ENCODE measurements around the gene JDP2.

JDP2 gene

DNA sequence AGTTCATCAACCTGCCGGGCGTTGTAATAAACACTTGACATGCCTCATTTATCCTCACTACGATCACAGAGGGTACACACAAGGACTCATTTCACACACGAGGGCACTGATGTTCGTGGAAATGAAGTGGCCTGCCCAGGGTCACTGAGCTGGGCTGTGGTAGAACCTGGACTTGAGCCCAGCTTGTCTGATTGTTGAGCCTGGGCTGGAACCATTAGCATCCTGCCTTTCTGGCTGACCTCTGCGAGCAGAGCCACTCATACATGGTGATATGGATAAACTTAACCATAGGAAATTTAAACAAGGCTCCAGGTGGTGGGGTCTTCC is 16.6 kb upstream of the JDP2 start:
- no peak for DNase-seq

DNA sequence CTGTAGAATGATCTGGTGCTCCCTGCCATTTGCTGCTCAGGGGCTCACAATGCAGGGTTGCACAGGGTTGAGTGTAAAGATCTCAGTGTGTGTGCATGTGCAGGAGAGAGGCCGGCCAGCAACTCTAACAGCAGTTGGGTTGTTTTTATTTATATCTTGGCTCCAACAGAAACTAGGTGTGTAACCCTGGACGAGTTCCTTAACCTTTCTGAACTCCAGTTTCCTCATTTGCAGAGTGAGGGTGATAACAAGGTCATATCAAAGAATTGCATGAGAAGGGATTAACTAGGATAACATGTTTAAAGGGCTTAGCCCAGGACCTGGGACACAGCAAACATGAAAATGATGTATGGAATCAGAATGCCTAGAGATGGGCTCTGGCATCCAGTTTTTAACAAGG is 14.8 kb upstream of the JDP2 start:
- no peak for DNase-seq

DNA sequence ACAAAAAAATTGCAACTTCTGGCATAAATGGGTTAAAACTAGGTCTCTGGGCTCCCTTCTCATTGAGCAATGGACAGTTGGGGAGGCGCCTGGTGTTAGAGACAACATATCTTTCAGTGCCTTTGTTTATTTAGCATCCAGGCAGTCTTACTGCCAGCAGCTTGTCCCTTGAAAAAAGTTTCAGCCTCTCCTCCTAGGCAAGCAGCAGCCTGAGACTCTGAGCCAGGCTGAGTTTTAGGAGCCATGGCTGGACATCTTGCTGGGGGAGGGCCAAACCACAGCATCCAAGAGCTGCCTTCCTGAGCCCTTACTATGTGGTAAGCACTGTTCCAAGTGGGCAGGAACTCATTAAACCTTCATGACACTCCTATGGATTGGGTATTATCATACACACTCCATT is 10.1 kb upstream of the JDP2 start:
- DNase-seq: no peak

DNA sequence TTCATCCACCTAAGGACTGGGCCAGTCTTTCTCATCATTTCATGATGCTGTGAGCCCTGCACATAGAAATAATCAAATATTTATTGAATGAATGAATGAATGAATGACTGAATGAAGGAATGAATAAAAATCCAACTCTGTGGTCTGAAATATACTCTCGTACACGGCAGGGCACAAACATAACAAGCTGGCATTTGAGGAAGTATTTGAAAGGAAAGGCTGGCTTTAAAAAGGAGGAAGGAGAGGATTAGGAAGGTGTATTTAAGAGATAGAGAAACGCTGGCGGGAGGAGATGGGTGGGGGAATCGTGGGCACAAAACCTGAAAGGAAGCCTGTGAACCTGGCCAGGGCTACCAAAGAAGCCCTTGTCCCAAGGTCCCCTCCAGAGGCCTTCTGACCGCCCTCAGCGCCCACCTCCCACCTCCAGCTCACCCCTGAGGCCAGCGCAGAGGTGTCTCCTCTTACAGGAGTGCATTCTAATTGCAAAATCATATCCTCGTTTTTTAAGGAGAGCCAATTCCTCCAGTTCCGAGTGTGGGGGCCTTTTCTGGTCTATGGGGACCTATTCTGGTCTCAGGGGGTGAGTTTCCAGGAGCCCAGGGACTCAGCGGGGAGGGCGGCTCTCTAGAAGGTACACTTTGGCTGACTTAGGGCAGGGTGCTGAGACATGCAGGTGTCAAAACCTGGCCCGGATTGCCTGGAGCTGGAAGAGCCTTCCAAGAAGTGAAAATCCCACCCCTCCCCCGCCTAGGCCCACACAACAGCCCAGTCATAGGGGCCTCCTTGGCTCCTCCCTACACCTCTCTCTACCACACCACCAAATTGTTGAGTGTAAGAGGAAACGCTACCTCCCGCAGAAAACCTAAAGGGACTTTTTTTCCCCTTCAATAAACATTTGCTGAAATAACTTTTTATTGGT is 8.7 kb upstream of the JDP2 start:
- peak; percentile 73 for DNase-seq

DNA sequence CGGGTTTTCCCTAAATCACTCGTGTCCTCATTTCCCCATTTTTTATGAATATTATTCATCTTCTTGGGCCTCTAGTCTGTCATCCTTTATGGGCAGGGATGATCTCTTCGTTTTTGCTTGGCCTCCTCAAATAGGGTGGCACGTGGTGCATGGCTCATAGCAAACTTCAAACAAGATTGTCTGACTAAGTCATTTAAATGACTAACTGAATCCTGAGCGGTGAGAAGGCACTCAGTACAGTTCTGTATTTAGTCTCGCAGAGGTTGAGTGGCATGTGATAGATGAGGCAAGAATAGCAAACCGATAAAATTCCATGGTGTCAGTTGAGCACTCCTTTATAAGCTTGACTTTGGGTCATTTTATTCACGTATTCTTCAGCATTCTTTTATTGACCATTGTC is 5.7 kb upstream of the JDP2 start:
- DNase-seq: no peak

DNA sequence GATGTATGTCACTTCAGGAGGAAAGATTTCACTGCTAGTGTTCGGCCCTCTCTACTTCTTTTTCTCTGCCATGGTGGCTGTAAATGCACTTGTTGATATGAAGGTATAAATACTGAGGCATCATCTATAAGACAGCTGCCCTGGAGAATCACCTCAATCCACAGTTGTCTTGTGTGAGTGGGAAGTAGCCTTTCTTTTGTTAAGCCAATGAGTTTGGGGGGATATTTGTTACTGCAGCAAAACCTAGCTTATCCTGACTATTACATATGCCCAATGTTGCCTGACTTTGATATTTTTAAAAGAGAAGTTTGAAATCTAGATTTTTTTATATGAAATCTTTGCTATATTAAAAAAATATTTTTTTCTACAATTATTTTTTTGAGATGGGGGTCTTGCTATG is 3.3 kb upstream of the JDP2 start:
- no peak for DNase-seq

DNA sequence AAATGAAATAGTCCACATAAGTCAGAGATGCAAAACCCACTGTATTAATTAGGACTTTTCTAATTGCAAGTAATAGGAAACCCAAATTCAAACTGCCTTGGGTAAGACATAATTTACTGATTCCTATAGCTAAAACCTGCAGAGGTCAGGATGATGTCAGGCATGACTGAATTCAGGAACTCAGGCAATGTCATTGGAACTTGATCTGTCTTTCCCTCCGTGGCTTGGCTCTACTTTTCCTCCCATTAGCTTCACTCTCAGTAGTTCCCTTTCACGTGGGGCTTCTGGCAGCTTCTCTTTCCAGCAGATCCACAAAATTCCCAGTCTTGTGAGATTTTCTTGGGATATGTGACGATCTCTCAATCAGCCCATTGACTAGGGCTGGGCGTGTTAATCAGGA is 2.4 kb upstream of the JDP2 start:
- DNase-seq: no peak

DNA sequence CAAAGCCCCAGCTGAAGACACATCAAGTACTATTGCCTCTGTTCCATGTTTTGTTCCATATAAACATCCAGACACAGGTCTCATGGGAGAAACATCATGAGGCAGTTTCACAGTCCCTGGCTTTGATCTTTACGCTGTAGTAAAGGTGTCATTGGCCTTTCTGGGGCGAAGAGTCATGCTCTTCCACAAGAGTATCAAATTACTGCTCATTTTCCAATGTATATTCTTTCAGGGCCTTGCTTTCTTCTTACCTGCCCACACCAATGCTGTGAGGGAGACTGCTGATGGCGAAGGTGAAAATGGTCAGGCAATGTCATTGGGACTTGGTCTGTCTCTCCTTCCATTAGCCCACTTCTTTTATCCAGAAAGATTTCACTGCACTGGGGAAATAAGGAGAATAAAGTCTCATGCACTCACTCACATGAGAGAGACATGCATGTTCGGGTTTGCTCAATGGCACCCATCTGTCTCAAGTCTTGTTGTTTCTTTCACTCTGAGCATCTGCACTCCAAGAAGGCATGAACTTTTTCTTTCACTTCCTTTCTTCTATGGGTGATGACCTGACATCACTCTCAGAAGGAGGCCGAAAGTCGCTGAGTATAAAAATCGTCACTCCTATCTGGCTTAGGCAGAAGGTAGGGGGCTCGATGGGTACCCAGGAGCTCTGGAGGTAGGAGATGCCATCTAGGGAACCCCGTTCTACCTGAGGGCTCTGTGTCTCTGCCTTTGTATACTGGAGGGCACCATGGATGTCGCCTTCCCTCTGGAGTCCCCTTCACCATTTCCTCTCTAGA is 1.3 kb upstream of the JDP2 start:
- DNase-seq: no peak

DNA sequence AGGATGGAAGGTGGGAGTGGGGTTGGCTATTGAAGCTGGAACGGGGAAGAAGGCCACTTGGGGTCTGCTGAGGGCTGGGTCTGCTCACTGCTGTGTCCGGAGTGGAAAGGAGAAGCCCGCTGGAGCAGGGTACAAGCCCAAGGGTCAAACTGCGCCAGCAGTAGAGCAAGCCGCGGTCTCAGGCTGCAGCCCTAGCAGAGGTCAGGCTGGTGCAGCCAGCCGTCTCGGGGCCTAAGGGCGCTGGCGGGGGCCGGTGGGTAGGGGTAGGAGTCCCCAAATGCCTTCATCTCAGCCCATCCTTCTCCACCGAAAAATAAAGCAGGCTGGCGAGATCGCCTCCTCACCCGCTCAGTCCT is 718 bp upstream of the JDP2 start:
- no peak for DNase-seq

DNA sequence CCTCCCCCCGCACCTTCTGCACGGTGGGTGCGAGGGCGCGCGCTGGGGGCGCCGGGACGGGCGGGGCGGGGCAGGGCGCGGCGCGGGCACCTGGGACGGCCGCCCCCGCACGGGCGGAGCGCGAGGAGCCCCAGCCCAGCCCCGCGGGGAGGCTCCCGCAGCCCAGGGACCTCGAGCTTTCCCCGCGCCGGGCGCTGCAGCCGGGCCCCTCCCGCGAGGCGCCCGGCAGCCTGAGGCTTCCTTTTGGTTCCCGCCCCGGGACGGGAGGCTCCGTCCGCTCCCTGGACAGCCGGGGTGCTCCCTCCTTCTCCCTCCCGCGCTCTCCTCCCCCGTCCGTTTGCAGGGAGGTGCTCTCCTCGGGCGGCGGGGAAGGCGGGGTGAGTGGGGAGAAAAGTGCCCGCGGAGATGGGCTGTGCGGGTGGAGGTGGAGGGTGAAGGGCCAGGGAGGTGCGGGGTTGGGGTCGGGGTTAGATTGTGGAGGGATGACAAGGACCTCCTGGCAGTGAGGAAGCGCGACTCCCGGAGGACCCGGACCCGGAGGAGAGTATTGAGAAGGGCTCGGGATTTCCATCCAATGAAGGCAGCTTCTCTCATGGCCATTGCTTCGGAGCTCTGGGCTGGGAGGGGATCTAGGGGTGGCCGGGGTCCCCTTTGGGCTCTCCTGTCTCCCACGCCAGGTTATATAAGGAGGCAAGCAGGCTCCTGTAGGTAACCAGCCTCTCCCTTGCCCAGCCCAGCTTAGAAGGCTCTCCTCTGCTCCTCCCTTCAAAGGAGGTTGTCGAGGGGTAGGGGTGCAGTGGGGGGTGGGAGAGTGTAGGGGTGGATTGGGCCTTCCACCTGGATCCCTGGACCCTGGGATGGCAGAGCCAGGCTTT is 645 bp downstream of the JDP2 start:
- DNase-seq: peak; percentile 42

DNA sequence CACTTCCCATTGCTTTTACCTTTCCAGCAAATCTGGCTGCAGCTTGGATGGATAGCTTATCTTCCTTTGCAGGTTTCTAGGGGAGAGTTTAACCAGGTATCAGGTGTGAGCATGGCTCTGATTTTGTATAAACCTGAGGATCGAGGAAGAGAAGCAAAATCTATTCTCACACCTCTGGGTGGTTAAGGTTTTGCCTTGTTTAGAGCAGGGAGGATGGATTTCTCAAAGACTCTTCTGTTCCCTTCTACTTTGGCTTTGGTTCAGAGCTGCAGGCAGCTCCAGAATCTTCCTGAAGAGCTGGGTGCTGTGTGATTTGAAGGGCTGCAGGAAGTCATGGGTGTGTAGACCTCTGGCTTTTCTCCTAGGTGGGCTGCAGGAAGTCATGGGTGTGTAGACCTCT is 1.7 kb downstream of the JDP2 start:
- no peak for DNase-seq

DNA sequence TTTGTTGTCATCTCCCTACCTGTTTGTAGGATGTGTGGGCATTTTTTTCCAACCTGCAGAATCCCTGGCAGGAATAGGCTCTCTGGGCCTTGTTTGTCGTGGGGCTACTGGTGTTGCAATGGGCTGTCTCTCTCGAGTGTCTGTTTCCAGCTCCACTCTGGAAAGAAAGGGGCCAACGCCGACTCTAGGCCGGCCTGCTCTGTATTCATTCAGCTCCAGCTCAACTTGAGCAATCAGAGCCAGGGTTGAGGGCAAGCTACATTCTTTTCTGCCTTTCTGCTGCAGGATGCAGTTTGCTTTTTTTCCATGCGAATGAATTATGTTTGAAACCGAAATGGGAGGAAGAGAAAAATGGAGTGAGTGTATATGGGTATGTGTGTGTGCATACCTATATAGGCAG is 2.3 kb downstream of the JDP2 start:
- DNase-seq: no peak

DNA sequence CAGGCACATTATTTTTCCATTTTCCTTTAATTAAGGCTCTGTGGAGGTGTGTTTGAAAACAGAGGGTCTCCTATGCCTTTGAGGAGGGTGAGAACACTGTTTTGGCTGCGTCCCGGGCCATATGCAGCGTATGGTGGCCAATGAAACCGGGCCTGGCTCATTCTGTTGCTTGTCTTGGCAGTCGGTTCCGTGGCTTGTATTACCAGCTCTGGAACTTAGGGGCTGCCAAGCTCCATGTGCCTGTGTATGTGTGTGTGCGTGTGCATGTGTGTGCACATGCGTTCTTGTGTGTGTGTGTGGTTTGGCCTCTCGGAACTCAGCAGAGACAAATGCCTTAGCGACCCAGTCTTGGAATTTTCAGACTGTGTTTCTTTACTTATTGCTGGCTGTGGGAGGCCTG is 2.7 kb downstream of the JDP2 start:
- DNase-seq: no peak

DNA sequence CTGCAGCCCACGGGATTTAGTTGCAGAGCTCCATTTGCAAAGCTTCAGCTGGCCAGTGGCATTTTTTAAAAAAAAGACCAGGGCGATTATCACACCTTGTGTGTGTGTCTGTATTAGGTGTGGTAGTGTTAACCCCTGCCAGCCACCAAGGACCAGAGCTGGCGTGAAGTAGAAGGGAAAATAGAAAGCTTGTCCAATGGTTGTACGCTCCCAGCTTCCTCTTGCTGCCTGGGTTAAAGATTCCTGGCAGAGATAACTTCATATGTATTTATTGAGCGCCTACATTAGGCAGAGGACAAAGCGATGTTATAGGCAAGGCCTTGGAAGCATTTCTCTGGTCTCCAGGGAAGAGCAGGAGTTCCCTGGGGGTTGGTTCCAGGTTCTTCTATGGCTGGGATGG is 3.2 kb downstream of the JDP2 start:
- no peak for DNase-seq

DNA sequence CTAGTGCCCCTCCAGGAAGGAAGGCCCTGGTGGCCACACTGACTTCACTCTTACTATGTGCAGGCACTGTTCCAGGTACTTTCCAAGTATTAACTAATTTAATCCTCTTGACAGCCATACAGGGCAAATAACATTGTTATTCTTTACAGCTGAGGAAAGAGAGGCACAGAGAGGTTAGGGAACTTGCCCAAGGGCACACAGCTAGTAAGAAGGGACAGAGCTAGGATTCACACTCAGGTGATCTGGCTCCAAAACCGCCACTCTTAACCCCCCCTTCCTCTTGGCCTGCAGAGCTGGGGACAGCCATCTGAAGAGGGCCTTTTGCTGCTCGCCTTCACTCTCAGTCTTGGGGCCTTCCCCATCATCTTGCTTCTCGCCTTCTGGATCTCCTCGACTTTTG is 4.0 kb downstream of the JDP2 start:
- DNase-seq: no peak

DNA sequence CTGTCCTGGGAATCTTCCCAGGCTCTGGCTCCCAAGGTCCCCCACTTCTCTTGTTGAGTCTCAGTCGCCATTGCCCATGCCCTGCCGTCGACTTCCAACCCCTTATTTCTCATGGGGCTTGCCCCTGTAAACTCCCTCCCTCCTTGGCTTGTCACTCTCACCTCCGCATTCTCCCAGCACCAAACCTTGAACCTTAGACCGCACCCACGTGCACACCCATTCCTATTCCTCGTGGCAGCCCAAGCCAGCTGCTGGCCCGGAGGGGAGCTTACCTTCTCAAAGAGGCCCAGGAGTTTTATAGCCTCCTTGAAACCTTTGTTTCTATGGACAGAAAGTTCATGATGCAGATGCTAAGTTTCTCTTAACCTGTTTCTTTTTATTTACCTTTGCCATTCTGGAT is 4.6 kb downstream of the JDP2 start:
- no peak for DNase-seq

DNA sequence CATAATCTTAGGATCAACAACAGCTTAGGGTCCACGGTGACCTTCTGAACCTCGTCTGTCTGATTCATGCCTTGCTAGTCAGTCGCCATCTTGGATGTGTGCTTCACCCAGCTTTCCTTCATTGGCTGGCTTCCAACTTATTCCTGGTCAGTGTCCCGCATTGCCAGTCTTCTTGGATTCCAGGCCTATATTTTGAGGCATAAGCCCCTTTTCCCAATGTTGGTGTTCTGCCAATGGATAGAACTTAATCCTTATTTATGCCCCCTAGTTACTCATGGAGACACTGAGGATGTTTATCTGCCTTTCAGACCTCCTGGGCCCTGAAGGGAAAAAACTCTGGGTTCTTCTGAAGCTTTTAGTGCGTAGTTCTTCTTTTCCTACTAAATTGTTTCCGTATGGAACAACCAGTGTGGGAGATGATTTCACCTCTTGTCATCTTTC is 5.8 kb downstream of the JDP2 start:
- no peak for DNase-seq

DNA sequence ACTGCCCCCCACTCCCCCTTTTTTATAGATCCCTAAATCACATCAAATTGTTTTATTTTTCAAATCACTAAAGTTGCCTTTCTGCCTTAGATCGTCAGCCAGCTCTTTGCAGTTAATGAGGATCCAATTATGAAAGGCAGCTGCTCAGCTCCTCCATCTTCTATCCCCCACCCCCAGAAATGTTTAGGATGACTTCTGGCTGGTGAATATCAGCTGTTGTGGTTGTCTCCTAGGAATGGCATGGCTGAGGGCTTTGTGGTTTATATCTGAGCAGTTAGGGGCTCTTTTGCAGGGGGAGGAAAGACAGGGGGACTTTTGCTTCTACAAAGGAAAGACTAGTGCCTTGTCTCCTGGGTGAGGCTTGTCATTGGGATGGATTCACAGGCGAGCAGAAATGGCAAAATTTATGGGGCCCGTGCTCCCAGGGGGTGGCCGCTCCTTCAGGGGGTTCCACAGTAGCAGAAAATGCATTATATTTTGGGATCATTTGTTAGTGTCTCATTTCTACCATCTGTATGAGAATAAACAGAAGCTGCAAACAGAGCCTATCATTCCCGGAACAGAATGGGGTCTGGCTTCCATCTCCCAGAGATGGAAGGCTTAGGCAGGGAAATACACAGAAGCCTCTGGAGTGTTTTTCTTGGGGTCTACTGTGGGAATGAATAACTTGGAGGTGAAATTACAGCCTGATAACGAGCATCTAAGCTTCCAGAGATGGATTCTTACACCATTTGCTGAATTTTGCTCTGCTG is 6.5 kb downstream of the JDP2 start:
- no peak for DNase-seq

DNA sequence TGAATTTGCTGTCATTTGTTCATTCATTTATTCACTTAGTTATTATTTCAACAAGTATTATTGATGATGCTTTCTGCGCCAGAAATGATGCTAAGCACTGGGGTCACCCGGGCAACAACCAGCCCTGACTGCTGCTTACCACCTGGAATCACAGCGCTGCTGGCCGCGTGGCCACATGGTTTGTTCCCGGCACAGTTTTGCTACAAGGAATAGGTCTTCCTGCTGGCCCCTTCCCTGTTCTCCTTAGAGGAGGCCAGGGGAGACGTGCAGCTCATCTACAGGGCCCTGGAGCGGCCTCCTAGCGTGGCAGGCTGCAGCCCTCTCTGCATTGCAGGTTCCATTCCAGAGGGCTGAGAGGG is 7.0 kb downstream of the JDP2 start:
- no peak for DNase-seq

DNA sequence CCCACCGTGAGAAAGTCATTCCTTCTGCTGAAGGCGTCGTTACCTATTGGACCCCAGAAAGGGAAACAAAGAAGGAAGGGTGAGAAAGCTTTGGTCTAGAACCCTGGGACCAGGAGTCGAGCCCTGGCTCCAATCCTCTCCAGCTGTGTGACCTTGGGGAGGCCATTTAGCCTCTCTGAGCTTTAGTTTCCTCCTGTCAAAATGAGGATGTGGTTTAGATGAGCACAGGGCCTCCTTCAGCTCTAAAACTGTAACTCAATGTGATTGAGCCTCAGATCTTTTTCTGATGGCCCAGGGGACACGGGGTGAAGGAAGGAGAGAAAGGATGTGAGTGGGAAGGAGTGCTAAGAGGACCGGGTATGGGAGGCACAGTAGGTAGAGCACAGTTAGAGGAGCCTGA is 7.7 kb downstream of the JDP2 start:
- no peak for DNase-seq

DNA sequence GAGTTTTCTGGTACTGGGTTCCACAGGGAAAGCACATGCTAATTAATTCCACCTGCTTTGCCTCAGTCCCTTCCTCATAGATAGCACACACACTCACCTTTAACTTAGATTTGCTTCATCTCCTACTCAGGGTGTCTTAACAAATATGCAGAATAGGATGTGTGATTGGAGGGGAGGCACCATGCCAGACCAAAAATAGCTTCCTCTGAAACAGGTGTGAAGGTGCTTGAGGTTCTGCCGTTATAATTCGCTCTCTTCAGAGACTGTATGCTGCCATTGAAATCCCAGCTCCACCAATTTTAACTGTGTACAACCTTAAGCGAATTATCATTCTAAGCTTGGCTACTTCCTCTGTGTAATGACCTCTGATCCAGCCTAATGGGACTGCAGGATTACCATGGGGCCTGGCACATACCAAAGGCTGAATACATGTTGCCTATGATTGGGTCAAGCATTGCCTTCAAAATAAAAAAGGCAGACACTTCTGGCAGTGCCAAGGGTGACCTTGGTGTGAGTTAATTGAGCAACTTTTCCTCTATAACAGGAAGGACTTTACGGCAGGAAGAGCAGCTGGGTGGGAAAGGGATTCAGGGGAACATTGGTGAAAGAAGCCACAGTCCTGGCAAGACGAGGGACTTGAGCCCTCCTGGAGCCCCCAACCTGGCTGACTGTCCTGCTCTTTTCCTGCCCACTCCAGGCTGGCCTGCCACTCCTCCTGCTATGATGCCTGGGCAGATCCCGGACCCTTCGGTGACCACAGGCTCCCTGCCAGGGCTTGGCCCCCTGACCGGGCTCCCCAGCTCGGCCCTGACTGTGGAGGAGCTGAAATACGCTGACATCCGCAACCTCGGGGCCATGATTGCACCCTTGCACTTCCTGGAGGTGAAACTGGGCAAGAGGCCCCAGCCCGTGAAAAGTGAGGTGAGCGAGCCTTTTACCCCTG is 9.7 kb downstream of the JDP2 start:
- DNase-seq: no peak

Measured in stimulated activated CD4-positive, alpha-beta T cell treated with anti-CD3 and anti-CD28 coated beads, Interleukin-15, amount 100 ng/mL, for 24 hours (primary cell).